ENCODE measurements around the gene ABHD17A. TPM values are rescaled to one million over a fixed set of nuclear protein-coding genes. Genes with fewer than 3 reads are reported as not detected.

Gene ABHD17A
- total RNA-seq, 1 donor, result 52.5 TPM

- Histone ChIP-seq H3K27me3 (ENCODE audit: insufficient read depth, low read length) (no peaks in the 10 kb centered on the region), H3K79me2 (ENCODE audit: insufficient read depth, low read length) (no peaks in the 10 kb centered on the region), H3K4me3 (ENCODE audit: insufficient read depth, low read length) (no peak overlapping the region), H3K27ac (ENCODE audit: low read depth, low read length) (no peak overlapping the region), H4K20me1 (ENCODE audit: insufficient read depth, low read length) (no peaks in the 10 kb centered on the region), H3K36me3 (ENCODE audit: insufficient read depth, low read length) (peaks cover 44% of the 10 kb centered on the region), H3K4me2 (ENCODE audit: insufficient read depth, low read length) (no peak overlapping the region), H3K4me1 (ENCODE audit: insufficient read depth, low read length) (no peaks in the 10 kb centered on the region), H2AFZ (ENCODE audit: low read length) (no peak overlapping the region), H3K9me3 (ENCODE audit: low read depth, low read length) (no peaks in the 10 kb centered on the region)
- DNase-seq (ENCODE audit: insufficient read length, low spot score, missing footprints), result peak; percentile 26
- TF ChIP-seq CTCF (IDR thresholded peaks at IDR 0.05; ENCODE audit: extremely low read depth, low read depth, low read length), result no peak
These were observed 38.0 kb upstream of the ABHD17A start for GRCh38 chr19:1923319-1923718.

- no peak for TF ChIP-seq CTCF (IDR thresholded peaks at IDR 0.05; ENCODE audit: extremely low read depth, low read depth, low read length)
- Histone ChIP-seq H3K9me3 (ENCODE audit: low read depth, low read length) (no peaks in the 10 kb centered on the region), H3K27ac (ENCODE audit: low read depth, low read length) (no peak overlapping the region)
These were observed 37.5 kb upstream of the ABHD17A start for GRCh38 chr19:1922803-1923202.

GRCh38 chr19:1921825-1922224, 36.5 kb upstream of the ABHD17A start:
- Histone ChIP-seq H3K36me3 (ENCODE audit: insufficient read depth, low read length) (peaks cover 44% of the 10 kb centered on the region), H4K20me1 (ENCODE audit: insufficient read depth, low read length) (no peaks in the 10 kb centered on the region), H3K9me3 (ENCODE audit: low read depth, low read length) (no peaks in the 10 kb centered on the region), H3K79me2 (ENCODE audit: insufficient read depth, low read length) (no peaks in the 10 kb centered on the region), H3K27ac (ENCODE audit: low read depth, low read length) (no peak overlapping the region), H3K27me3 (ENCODE audit: insufficient read depth, low read length) (no peaks in the 10 kb centered on the region), H3K4me1 (ENCODE audit: insufficient read depth, low read length) (no peaks in the 10 kb centered on the region), H2AFZ (ENCODE audit: low read length) (no peak overlapping the region), H3K4me2 (ENCODE audit: insufficient read depth, low read length) (no peak overlapping the region), H3K4me3 (ENCODE audit: insufficient read depth, low read length) (no peak overlapping the region)
- peak; percentile 65 for DNase-seq (ENCODE audit: insufficient read length, low spot score, missing footprints)
- TF ChIP-seq CTCF (IDR thresholded peaks at IDR 0.05; ENCODE audit: extremely low read depth, low read depth, low read length), result no peak

More at GRCh38 chr19:1922803-1923202, 37.5 kb upstream of the ABHD17A start:
- Histone ChIP-seq H2AFZ (ENCODE audit: low read length) (no peak overlapping the region), H3K4me3 (ENCODE audit: insufficient read depth, low read length) (no peak overlapping the region), H3K79me2 (ENCODE audit: insufficient read depth, low read length) (no peaks in the 10 kb centered on the region), H3K4me2 (ENCODE audit: insufficient read depth, low read length) (no peak overlapping the region), H4K20me1 (ENCODE audit: insufficient read depth, low read length) (no peaks in the 10 kb centered on the region), H3K27me3 (ENCODE audit: insufficient read depth, low read length) (no peaks in the 10 kb centered on the region), H3K4me1 (ENCODE audit: insufficient read depth, low read length) (no peaks in the 10 kb centered on the region), H3K36me3 (ENCODE audit: insufficient read depth, low read length) (peaks cover 44% of the 10 kb centered on the region)
- DNase-seq (ENCODE audit: insufficient read length, low spot score, missing footprints), result no peak

- peaks cover 44% of the 10 kb centered on the region for H3K36me3 ChIP-seq (ENCODE audit: insufficient read depth, low read length)
These were observed 36.0 kb upstream of the ABHD17A start for GRCh38 chr19:1921326-1921725.

More at GRCh38 chr19:1921326-1921725, 36.0 kb upstream of the ABHD17A start:
- H3K4me1 ChIP-seq (ENCODE audit: insufficient read depth, low read length), result no peaks in the 10 kb centered on the region
- no peak overlapping the region for H2AFZ ChIP-seq (ENCODE audit: low read length)
- H4K20me1 ChIP-seq (ENCODE audit: insufficient read depth, low read length), result no peaks in the 10 kb centered on the region
- H3K4me3 ChIP-seq (ENCODE audit: insufficient read depth, low read length), result no peak overlapping the region
- no peaks in the 10 kb centered on the region for H3K79me2 ChIP-seq (ENCODE audit: insufficient read depth, low read length)
- no peaks in the 10 kb centered on the region for H3K27me3 ChIP-seq (ENCODE audit: insufficient read depth, low read length)
- no peak overlapping the region for H3K4me2 ChIP-seq (ENCODE audit: insufficient read depth, low read length)
- H3K9me3 ChIP-seq (ENCODE audit: low read depth, low read length), result no peaks in the 10 kb centered on the region
- H3K27ac ChIP-seq (ENCODE audit: low read depth, low read length), result no peak overlapping the region
- no peak for TF ChIP-seq CTCF (IDR thresholded peaks at IDR 0.05; ENCODE audit: extremely low read depth, low read depth, low read length)
- peak; percentile 31 for DNase-seq (ENCODE audit: insufficient read length, low spot score, missing footprints)

Measured in osteoblast (primary cell).